NCI-H460 (cell line): ENCODE results near the gene S100A16. TPM values are rescaled to one million over a fixed set of nuclear protein-coding genes. Genes with fewer than 3 reads are reported as not detected.
"Not testable (repeated sequence)": the region's sequence is repeated elsewhere in the genome, so short reads cannot be mapped to it uniquely, and the experiment has no call there.

Experiments
- DNase-seq: peaks from one replicate; pipeline ENCODE4 v3.0.0-alpha.2; 2016; ENCODE audit warnings: low read depth; ENCODE audit errors: extremely low read depth
- polyA plus RNA-seq: library from polyadenylated mRNA; depleted of rRNA; stranded (reverse); fragments of >200 nt; gene quantifications from 2 replicates; pipeline ENCODE4 v1.2.3, GENCODE V29; 2014; cell fraction: nucleus; rRNA removed
- total RNA-seq: library from RNA; depleted of rRNA; stranded (reverse); fragments of >200 nt; shearing (Covaris generic); gene quantifications from 2 replicates; pipeline ENCODE4 v1.2.3, GENCODE V29; 2014; rRNA removed

The S100A16 gene
- 96.5 and 101 TPM in 2 replicates for total RNA-seq
- polyA plus RNA-seq, result 19.5 and 31.7 TPM in 2 replicates

- no peak for DNase-seq
Observed at GRCh38 chr1:153612755-153613331, at the start of gene S100A16. Gene S100A16, minus strand, starts transcription at chr1:153613137. Its CDS starts 4,986 bp downstream, at chr1:153608151.

GRCh38 chr1:153662269-153662668, 49.3 kb upstream of the S100A16 start:
- no peak for DNase-seq

GRCh38 chr1:153661111-153661708, 48.3 kb upstream of the S100A16 start:
- DNase-seq, result no peak

- DNase-seq, result no peak
Observed at GRCh38 chr1:153659656-153660055, 46.7 kb upstream of the S100A16 start.

- DNase-seq, result no peak
Observed at GRCh38 chr1:153659175-153659534, 46.2 kb upstream of the S100A16 start.

- peak; percentile 89 for DNase-seq
Observed at GRCh38 chr1:153658400-153659174, 45.6 kb upstream of the S100A16 start, which contains the start of gene SNAPIN. Gene SNAPIN, plus strand, starts transcription at chr1:153658703. Its CDS starts 41 bp downstream, at chr1:153658744.

GRCh38 chr1:153655333-153655732, 42.4 kb upstream of the S100A16 start:
- DNase-seq, result no peak

- DNase-seq, result no peak
Observed at GRCh38 chr1:153652805-153653500, 40.0 kb upstream of the S100A16 start.

- no peak for DNase-seq
Observed at GRCh38 chr1:153651771-153652170, 38.8 kb upstream of the S100A16 start.

GRCh38 chr1:153649863-153650235, 36.9 kb upstream of the S100A16 start:
- DNase-seq, result no peak

- DNase-seq, result no peak
Observed at GRCh38 chr1:153649137-153649862, 36.4 kb upstream of the S100A16 start.

- no peak for DNase-seq
Observed at GRCh38 chr1:153648000-153648643, 35.2 kb upstream of the S100A16 start.

GRCh38 chr1:153647346-153647714, 34.4 kb upstream of the S100A16 start:
- no peak for DNase-seq

- DNase-seq, result no peak
Observed at GRCh38 chr1:153646672-153647345, 33.9 kb upstream of the S100A16 start.

- no peak for DNase-seq
Observed at GRCh38 chr1:153643816-153644215, 30.9 kb upstream of the S100A16 start.

- DNase-seq, result no peak
Observed at GRCh38 chr1:153643100-153643499, 30.2 kb upstream of the S100A16 start.

GRCh38 chr1:153642161-153642560, 29.2 kb upstream of the S100A16 start:
- no peak for DNase-seq

GRCh38 chr1:153640861-153641260, 27.9 kb upstream of the S100A16 start:
- DNase-seq, result no peak

- not testable (repeated sequence) for DNase-seq
Observed at GRCh38 chr1:153640213-153640612, 27.3 kb upstream of the S100A16 start.
